ENCODE measurements around the gene NME7.

The NME7 gene

GRCh38 chr1:169318536-169319244, 48.9 kb downstream of the NME7 start:
- Histone ChIP-seq H3K36me3 (ENCODE audit: insufficient read depth, low read length) (no peaks in the 10 kb centered on the region), H3K27ac (no peak overlapping the region), H3K4me3 (no peak overlapping the region), H3K9me3 (ENCODE audit: low read depth, low read length) (no peaks in the 10 kb centered on the region), H3K9ac (ENCODE audit: insufficient read length) (no peak overlapping the region)
- TF ChIP-seq FOXP2 (optimal IDR thresholded peaks at IDR 0.05; ENCODE audit: control extremely low read depth, extremely low read length, insufficient read depth) (no peak), POLR2AphosphoS5 (IDR thresholded peaks at IDR 0.05; ENCODE audit: borderline replicate concordance, low read depth, low read length) (no peak), EZH2 (IDR thresholded peaks at IDR 0.05) (no peak)
- DNase-seq (ENCODE audit: low read depth, low spot score) = no peak

GRCh38 chr1:169316556-169316955, 51.0 kb downstream of the NME7 start:
- TF ChIP-seq POLR2AphosphoS5 (IDR thresholded peaks at IDR 0.05; ENCODE audit: borderline replicate concordance, low read depth, low read length) (no peak), EZH2 (IDR thresholded peaks at IDR 0.05) (no peak), FOXP2 (optimal IDR thresholded peaks at IDR 0.05; ENCODE audit: control extremely low read depth, extremely low read length, insufficient read depth) (no peak)
- no peak overlapping the region for H3K27ac ChIP-seq
- no peaks in the 10 kb centered on the region for H3K9me3 ChIP-seq (ENCODE audit: low read depth, low read length)
- no peak for DNase-seq (ENCODE audit: low read depth, low spot score)
- H3K9ac ChIP-seq (ENCODE audit: insufficient read length) = no peak overlapping the region
- no peaks in the 10 kb centered on the region for H3K36me3 ChIP-seq (ENCODE audit: insufficient read depth, low read length)
- H3K4me3 ChIP-seq = no peak overlapping the region

- H3K4me3 ChIP-seq = no peak overlapping the region
- TF ChIP-seq EZH2 (IDR thresholded peaks at IDR 0.05) = no peak
- TF ChIP-seq FOXP2 (optimal IDR thresholded peaks at IDR 0.05; ENCODE audit: control extremely low read depth, extremely low read length, insufficient read depth) = no peak
- no peak for TF ChIP-seq POLR2AphosphoS5 (IDR thresholded peaks at IDR 0.05; ENCODE audit: borderline replicate concordance, low read depth, low read length)
- H3K27ac ChIP-seq = no peak overlapping the region
- no peaks in the 10 kb centered on the region for H3K9me3 ChIP-seq (ENCODE audit: low read depth, low read length)
- no peak for DNase-seq (ENCODE audit: low read depth, low spot score)
- H3K36me3 ChIP-seq (ENCODE audit: insufficient read depth, low read length) = no peaks in the 10 kb centered on the region
- no peak overlapping the region for H3K9ac ChIP-seq (ENCODE audit: insufficient read length)
These were observed 55.3 kb downstream of the NME7 start for GRCh38 chr1:169312084-169312954.

- H3K27ac ChIP-seq = no peak overlapping the region
- H3K9me3 ChIP-seq (ENCODE audit: low read depth, low read length) = no peaks in the 10 kb centered on the region
- H3K36me3 ChIP-seq (ENCODE audit: insufficient read depth, low read length) = no peaks in the 10 kb centered on the region
- no peak overlapping the region for H3K9ac ChIP-seq (ENCODE audit: insufficient read length)
- H3K4me3 ChIP-seq = no peak overlapping the region
- TF ChIP-seq EZH2 (IDR thresholded peaks at IDR 0.05) = no peak
- no peak for TF ChIP-seq POLR2AphosphoS5 (IDR thresholded peaks at IDR 0.05; ENCODE audit: borderline replicate concordance, low read depth, low read length)
- TF ChIP-seq FOXP2 (optimal IDR thresholded peaks at IDR 0.05; ENCODE audit: control extremely low read depth, extremely low read length, insufficient read depth) = no peak
- DNase-seq (ENCODE audit: low read depth, low spot score) = no peak
These were observed 58.1 kb downstream of the NME7 start for GRCh38 chr1:169309178-169310166.

- Histone ChIP-seq H3K9me3 (ENCODE audit: low read depth, low read length) (no peaks in the 10 kb centered on the region), H3K9ac (ENCODE audit: insufficient read length) (no peak overlapping the region), H3K4me3 (no peak overlapping the region), H3K27ac (no peak overlapping the region), H3K36me3 (ENCODE audit: insufficient read depth, low read length) (no peaks in the 10 kb centered on the region)
- no peak for TF ChIP-seq POLR2AphosphoS5 (IDR thresholded peaks at IDR 0.05; ENCODE audit: borderline replicate concordance, low read depth, low read length)
- TF ChIP-seq EZH2 (IDR thresholded peaks at IDR 0.05) = no peak
- TF ChIP-seq FOXP2 (optimal IDR thresholded peaks at IDR 0.05; ENCODE audit: control extremely low read depth, extremely low read length, insufficient read depth) = no peak
- DNase-seq (ENCODE audit: low read depth, low spot score) = no peak
These were observed 59.1 kb downstream of the NME7 start for GRCh38 chr1:169308313-169309039.

- no peak overlapping the region for H3K9ac ChIP-seq (ENCODE audit: insufficient read length)
- H3K4me3 ChIP-seq = no peak overlapping the region
- DNase-seq (ENCODE audit: low read depth, low spot score) = no peak
- H3K9me3 ChIP-seq (ENCODE audit: low read depth, low read length) = no peaks in the 10 kb centered on the region
- no peak overlapping the region for H3K27ac ChIP-seq
- no peak for TF ChIP-seq FOXP2 (optimal IDR thresholded peaks at IDR 0.05; ENCODE audit: control extremely low read depth, extremely low read length, insufficient read depth)
- no peaks in the 10 kb centered on the region for H3K36me3 ChIP-seq (ENCODE audit: insufficient read depth, low read length)
These were observed 60.4 kb downstream of the NME7 start for GRCh38 chr1:169307176-169307575.

GRCh38 chr1:169305948-169306347, 61.6 kb downstream of the NME7 start:
- H3K4me3 ChIP-seq = no peak overlapping the region
- DNase-seq (ENCODE audit: low read depth, low spot score) = no peak
- no peak overlapping the region for H3K27ac ChIP-seq
- H3K36me3 ChIP-seq (ENCODE audit: insufficient read depth, low read length) = no peaks in the 10 kb centered on the region
- H3K9ac ChIP-seq (ENCODE audit: insufficient read length) = no peak overlapping the region
- no peaks in the 10 kb centered on the region for H3K9me3 ChIP-seq (ENCODE audit: low read depth, low read length)
- TF ChIP-seq FOXP2 (optimal IDR thresholded peaks at IDR 0.05; ENCODE audit: control extremely low read depth, extremely low read length, insufficient read depth) = no peak
- no peak for TF ChIP-seq EZH2 (IDR thresholded peaks at IDR 0.05)
- TF ChIP-seq POLR2AphosphoS5 (IDR thresholded peaks at IDR 0.05; ENCODE audit: borderline replicate concordance, low read depth, low read length) = no peak
